ENCODE measurements around the gene ENC1.

ENC1 gene

DNA sequence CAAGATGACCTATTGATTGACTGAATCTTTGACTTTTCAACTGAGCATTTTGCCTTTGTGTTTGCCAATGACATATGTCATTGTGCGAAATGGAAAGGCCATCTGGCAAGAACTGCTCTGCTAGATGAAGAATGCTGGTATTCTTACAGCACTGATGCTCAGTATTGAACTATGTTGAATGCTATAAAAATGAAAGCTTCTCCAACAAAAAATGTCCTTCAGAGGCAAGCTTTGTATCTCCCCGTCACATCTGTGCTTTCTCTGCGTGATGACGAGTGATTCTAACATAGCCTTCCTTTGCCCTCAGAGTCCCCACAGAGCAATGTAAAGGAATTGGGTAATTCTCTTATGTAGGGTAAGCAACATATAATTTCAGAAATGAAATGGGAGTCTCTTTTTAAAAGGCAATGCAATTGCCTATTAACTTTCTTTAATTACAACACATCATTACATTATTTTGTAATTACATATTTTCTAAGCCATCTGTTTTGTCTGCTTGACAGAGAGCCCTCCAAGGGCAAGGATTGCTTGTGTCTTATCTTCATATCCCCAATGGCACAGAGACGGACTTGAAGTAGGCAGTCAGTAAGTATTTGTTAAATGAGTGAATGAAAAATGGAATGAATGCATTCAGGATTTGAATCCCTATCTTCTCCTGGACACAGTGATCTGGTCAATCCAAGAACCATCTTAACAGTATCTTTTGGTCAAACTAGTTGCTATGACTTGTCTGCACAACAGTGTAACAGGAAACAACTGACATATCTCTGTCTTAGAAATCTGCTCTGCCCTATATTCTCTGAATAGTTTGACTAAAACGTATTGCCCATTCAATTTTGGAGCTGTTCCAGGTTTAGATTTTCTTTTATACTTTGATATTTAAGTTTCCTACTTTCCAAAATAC, 46.1 kb downstream of the ENC1 start:
- no peak for DNase-seq (ENCODE audit: low read depth in 1 of 2, low spot score in 1 of 2)
- TF ChIP-seq POLR2AphosphoS5 (IDR thresholded peaks at IDR 0.05; ENCODE audit: low read depth): no peak
- TF ChIP-seq, protein P1, sequence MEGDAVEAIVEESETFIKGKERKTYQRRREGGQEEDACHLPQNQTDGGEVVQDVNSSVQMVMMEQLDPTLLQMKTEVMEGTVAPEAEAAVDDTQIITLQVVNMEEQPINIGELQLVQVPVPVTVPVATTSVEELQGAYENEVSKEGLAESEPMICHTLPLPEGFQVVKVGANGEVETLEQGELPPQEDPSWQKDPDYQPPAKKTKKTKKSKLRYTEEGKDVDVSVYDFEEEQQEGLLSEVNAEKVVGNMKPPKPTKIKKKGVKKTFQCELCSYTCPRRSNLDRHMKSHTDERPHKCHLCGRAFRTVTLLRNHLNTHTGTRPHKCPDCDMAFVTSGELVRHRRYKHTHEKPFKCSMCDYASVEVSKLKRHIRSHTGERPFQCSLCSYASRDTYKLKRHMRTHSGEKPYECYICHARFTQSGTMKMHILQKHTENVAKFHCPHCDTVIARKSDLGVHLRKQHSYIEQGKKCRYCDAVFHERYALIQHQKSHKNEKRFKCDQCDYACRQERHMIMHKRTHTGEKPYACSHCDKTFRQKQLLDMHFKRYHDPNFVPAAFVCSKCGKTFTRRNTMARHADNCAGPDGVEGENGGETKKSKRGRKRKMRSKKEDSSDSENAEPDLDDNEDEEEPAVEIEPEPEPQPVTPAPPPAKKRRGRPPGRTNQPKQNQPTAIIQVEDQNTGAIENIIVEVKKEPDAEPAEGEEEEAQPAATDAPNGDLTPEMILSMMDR (IDR thresholded peaks at IDR 0.05; ENCODE audit: insufficient read depth, low read length): no peak
- TF ChIP-seq GABPA (IDR thresholded peaks at IDR 0.05; ENCODE audit: low read depth): no peak
- TF ChIP-seq, protein P2, sequence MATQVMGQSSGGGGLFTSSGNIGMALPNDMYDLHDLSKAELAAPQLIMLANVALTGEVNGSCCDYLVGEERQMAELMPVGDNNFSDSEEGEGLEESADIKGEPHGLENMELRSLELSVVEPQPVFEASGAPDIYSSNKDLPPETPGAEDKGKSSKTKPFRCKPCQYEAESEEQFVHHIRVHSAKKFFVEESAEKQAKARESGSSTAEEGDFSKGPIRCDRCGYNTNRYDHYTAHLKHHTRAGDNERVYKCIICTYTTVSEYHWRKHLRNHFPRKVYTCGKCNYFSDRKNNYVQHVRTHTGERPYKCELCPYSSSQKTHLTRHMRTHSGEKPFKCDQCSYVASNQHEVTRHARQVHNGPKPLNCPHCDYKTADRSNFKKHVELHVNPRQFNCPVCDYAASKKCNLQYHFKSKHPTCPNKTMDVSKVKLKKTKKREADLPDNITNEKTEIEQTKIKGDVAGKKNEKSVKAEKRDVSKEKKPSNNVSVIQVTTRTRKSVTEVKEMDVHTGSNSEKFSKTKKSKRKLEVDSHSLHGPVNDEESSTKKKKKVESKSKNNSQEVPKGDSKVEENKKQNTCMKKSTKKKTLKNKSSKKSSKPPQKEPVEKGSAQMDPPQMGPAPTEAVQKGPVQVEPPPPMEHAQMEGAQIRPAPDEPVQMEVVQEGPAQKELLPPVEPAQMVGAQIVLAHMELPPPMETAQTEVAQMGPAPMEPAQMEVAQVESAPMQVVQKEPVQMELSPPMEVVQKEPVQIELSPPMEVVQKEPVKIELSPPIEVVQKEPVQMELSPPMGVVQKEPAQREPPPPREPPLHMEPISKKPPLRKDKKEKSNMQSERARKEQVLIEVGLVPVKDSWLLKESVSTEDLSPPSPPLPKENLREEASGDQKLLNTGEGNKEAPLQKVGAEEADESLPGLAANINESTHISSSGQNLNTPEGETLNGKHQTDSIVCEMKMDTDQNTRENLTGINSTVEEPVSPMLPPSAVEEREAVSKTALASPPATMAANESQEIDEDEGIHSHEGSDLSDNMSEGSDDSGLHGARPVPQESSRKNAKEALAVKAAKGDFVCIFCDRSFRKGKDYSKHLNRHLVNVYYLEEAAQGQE (IDR thresholded peaks at IDR 0.05; ENCODE audit: insufficient replicate concordance, low read depth): no peak
- TF ChIP-seq SPI1 (IDR thresholded peaks at IDR 0.05; ENCODE audit: borderline replicate concordance, low read depth): no peak
- no peak overlapping the region for H3K4me3 ChIP-seq (replicated peaks; ENCODE audit: insufficient read depth, low read length)
- no peak overlapping the region for H3K27ac ChIP-seq (replicated peaks)
- H3K27me3 ChIP-seq (ENCODE audit: insufficient read depth, poor library complexity, severe bottlenecking): no peaks in the 10 kb centered on the region

DNA sequence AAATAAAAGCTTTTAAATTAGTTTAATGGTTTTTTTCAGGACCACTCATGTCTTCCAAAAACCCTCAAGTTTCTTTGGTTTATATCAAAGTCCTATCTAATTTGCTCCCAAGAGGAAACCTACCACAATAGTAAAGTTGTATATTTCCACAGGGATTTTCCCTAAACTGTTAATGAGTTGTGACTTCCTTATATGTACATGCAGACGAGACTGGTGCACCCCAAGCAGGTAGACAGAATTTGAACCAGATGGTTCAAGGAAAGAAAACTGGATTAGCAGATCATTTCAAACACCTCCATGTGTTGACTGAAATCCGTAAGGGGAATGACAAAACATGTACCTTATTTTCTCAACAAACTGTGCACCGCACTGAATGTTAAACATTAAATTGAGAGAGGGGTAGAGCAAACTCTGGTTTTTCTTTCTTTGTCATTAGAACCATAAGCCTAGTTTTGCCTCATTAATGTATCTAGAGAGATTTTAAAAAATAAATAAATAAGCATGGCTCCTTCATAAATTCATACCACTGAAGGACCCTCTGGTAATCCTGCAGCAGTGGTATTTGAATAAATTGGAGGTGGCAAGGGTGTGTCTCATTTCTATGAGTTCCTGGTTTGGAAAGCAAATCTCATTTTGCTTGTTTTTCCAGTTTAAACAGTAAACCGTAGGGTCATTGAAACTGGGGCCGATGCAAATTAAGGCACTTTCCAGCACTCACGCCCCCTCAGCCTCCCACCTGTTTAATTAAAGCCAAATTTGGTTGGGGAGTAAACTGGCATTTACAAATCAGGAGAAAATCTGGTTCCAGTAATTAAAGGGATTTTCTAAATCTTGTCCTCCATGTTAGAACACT, 51.1 kb downstream of the ENC1 start:
- no peaks in the 10 kb centered on the region for H3K27me3 ChIP-seq (ENCODE audit: insufficient read depth, poor library complexity, severe bottlenecking)
- no peak for DNase-seq (ENCODE audit: low read depth in 1 of 2, low spot score in 1 of 2)
- TF ChIP-seq, protein P1 (IDR thresholded peaks at IDR 0.05; ENCODE audit: insufficient read depth, low read length): no peak
- no peak for TF ChIP-seq SPI1 (IDR thresholded peaks at IDR 0.05; ENCODE audit: borderline replicate concordance, low read depth)
- no peak for TF ChIP-seq POLR2AphosphoS5 (IDR thresholded peaks at IDR 0.05; ENCODE audit: low read depth)
- TF ChIP-seq GABPA (IDR thresholded peaks at IDR 0.05; ENCODE audit: low read depth): no peak
- TF ChIP-seq, protein P2 (IDR thresholded peaks at IDR 0.05; ENCODE audit: insufficient replicate concordance, low read depth): no peak
- no peak overlapping the region for H3K27ac ChIP-seq (replicated peaks)
- no peak overlapping the region for H3K4me3 ChIP-seq (replicated peaks; ENCODE audit: insufficient read depth, low read length)

DNA sequence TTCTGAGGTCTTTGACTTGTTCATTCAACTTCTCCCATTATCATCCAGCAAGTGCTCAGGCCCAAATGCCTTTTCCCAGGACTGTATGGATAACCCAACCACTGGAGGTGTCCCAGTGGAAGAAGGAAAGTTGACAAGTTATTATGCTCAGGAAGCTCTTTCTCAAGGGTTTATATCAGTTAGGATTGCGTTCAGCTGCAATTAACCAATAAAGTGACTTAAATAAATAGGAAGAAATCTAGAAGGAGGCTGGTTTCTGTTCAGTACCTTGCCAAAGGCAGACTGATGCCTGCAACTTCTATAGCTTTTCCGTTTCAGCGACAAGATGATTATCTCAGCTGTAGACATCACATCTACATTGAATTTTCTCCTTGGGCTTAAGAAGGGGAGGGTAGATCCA, 52.1 kb downstream of the ENC1 start:
- Histone ChIP-seq H3K27me3 (ENCODE audit: insufficient read depth, poor library complexity, severe bottlenecking) (no peaks in the 10 kb centered on the region), H3K4me3 (replicated peaks; ENCODE audit: insufficient read depth, low read length) (no peak overlapping the region), H3K27ac (replicated peaks) (no peak overlapping the region)
- no peak for DNase-seq (ENCODE audit: low read depth in 1 of 2, low spot score in 1 of 2)
- TF ChIP-seq GABPA (IDR thresholded peaks at IDR 0.05; ENCODE audit: low read depth) (no peak), POLR2AphosphoS5 (IDR thresholded peaks at IDR 0.05; ENCODE audit: low read depth) (no peak), SPI1 (IDR thresholded peaks at IDR 0.05; ENCODE audit: borderline replicate concordance, low read depth) (no peak)
- TF ChIP-seq, protein P2 (IDR thresholded peaks at IDR 0.05; ENCODE audit: insufficient replicate concordance, low read depth): no peak
- TF ChIP-seq, protein P1 (IDR thresholded peaks at IDR 0.05; ENCODE audit: insufficient read depth, low read length): no peak
